Lung (tissue), 12 donors: ENCODE results near the gene DHX30. TPM values are rescaled to one million over a fixed set of nuclear protein-coding genes. Genes with fewer than 3 reads are reported as not detected.

Experiments
- ATAC-seq: fragments of 200-7000 bp; cut with Tn5 transposase; one replicate; pipeline ENCODE4 v1.9.1; 2020; ENCODE audit warnings: moderate number of reproducible peaks; ENCODE audit not compliant: insufficient read depth, low FRiP score
- DNase-seq, 3 donors: peaks; one replicate each; pipeline ENCODE4 v3.0.0-alpha.2; 2013 to 2017
- H3K27ac ChIP-seq, 2 donors: one replicate each; pipeline ENCODE4 v1.5.1; 2013; ENCODE audit warnings: mild to moderate bottlenecking in 2 of 2, moderate library complexity in 2 of 2, control low read depth in 1 of 2, inconsistent platforms in 1 of 2, low read depth in 1 of 2, low read length in 1 of 2
- H3K27me3 ChIP-seq, 3 donors: one replicate each; pipeline ENCODE4 v1.5.1; 2013; ENCODE audit warnings: low read length in 2 of 3; ENCODE audit not compliant: control insufficient read depth in 3 of 3, insufficient read depth in 3 of 3
- H3K36me3 ChIP-seq, 4 donors: one replicate each; pipeline ENCODE4 v1.5.1; 2013; ENCODE audit warnings: low read length in 4 of 4, mild to moderate bottlenecking in 1 of 4, moderate library complexity in 1 of 4; ENCODE audit not compliant: control insufficient read depth in 4 of 4, insufficient read depth in 4 of 4
- H3K4me1 ChIP-seq, 5 donors: one replicate each; pipeline ENCODE4 v1.5.1; 2013; ENCODE audit warnings: low read length in 5 of 5, mild to moderate bottlenecking in 2 of 5, moderate library complexity in 1 of 5; ENCODE audit not compliant: control insufficient read depth in 5 of 5, insufficient read depth in 5 of 5
- H3K4me3 ChIP-seq: one replicate; pipeline ENCODE4 v1.5.1; 2013; ENCODE audit warnings: mild to moderate bottlenecking, control low read depth, moderate library complexity
- H3K9ac ChIP-seq, 2 donors: one replicate each; pipeline ENCODE4 v1.5.1; 2013; ENCODE audit warnings: low read length in 2 of 2, control low read depth in 1 of 2; ENCODE audit not compliant: insufficient read depth in 1 of 2
- H3K9me3 ChIP-seq, 4 donors: one replicate each; pipeline ENCODE4 v1.5.1; 2013; ENCODE audit warnings: low read length in 3 of 4, mild to moderate bottlenecking in 1 of 4, moderate library complexity in 1 of 4; ENCODE audit not compliant: control insufficient read depth in 4 of 4, insufficient read depth in 3 of 4
- CTCF ChIP-seq: IDR thresholded peaks from 2 replicates; pipeline ENCODE4 v1.5.1; 2012; ENCODE audit warnings: mild to moderate bottlenecking; ENCODE audit errors: control extremely low read depth, extremely low read depth
- WGBS, 2 donors: extraction: QIAGEN DNeasy Blood & Tissue Kit; methylation state at CpG; one replicate each; pipeline ENCODE4 v1.1.7; 2013; 5-methylcytosine and 5-hydroxymethylcytosine counted together
- polyA plus RNA-seq, 2 donors: library from polyadenylated mRNA; stranded (reverse); fragments of 200-250 nt; gene quantifications; one replicate each; pipeline ENCODE4 v1.2.1, GENCODE V29; 2013
- total RNA-seq, 2 donors: library from RNA; depleted of rRNA in 1 of 2; stranded (reverse); fragments of >200 nt in 1 of 2; gene quantifications; one replicate each; pipeline ENCODE4 v1.2.1, GENCODE V29; 2014 to 2021
- donor health status: control.
- donor health status: control.
- donor health status: Bipolar disorder and iron deficiency.
- donor health status: healthy.
- donor health status: DM: yes; HTN: yes; CAD: no.

The DHX30 gene
- total and polyA plus RNA-seq, 4 donors, result 42.2 to 65.9 (median 53.8) TPM

- Histone ChIP-seq H3K4me1 (peaks cover 0 to 6% (median 0%) of the 10 kb centered on the region in 5 donors), H3K27ac (no peak overlapping the region), H3K36me3 (peaks cover 15 to 36% (median 16%) of the 10 kb centered on the region in 4 donors), H3K9ac (no peak overlapping the region), H3K27me3 (no peaks in the 10 kb centered on the region), H3K9me3 (no peaks in the 10 kb centered on the region), H3K4me3 (no peak overlapping the region)
- DNase-seq, result peak in 1 of 3 donors; percentile 4
- 72 to 91% methylated on average over 1 of the region's 1 CpG for WGBS, 2 donors
- TF ChIP-seq CTCF, result no peak
- ATAC-seq, result no peak
Observed at GRCh38 chr3:47874913-47875312, 72.0 kb downstream of the DHX30 start.

- Histone ChIP-seq H3K36me3 (peaks cover 0 to 19% (median 8%) of the 10 kb centered on the region in 4 donors), H3K27ac (no peak overlapping the region), H3K27me3 (no peaks in the 10 kb centered on the region), H3K9me3 (no peaks in the 10 kb centered on the region), H3K4me3 (no peak overlapping the region), H3K4me1 (peaks cover 0 to 6% (median 0%) of the 10 kb centered on the region in 5 donors), H3K9ac (no peak overlapping the region)
- no peak for ATAC-seq
- TF ChIP-seq CTCF, result no peak
- 68 to 70% methylated on average over 3 of the region's 3 CpGs for WGBS, 2 donors
- no peak for DNase-seq
Observed at GRCh38 chr3:47877290-47877689, 74.4 kb downstream of the DHX30 start.

GRCh38 chr3:47877719-47878118 lies 74.8 kb downstream of the DHX30 start:
- H3K27ac ChIP-seq, result no peak overlapping the region
- H3K27me3 ChIP-seq, result no peaks in the 10 kb centered on the region
- H3K9me3 ChIP-seq, result no peaks in the 10 kb centered on the region
- peaks cover 0 to 6% (median 0%) of the 10 kb centered on the region in 5 donors for H3K4me1 ChIP-seq
- TF ChIP-seq CTCF, result no peak
- H3K9ac ChIP-seq, result no peak overlapping the region
- no peak for DNase-seq
- no peak for ATAC-seq
- peaks cover 0 to 17% (median 7%) of the 10 kb centered on the region in 4 donors for H3K36me3 ChIP-seq
- H3K4me3 ChIP-seq, result no peak overlapping the region

GRCh38 chr3:47882338-47882737 lies 79.4 kb downstream of the DHX30 start:
- ATAC-seq (no peak), DNase-seq (no peak)
- Histone ChIP-seq H3K4me1 (peaks cover 0 to 6% (median 0%) of the 10 kb centered on the region in 5 donors), H3K27ac (no peak overlapping the region), H3K36me3 (peaks cover 0 to 11% (median 7%) of the 10 kb centered on the region in 4 donors), H3K9ac (no peak overlapping the region), H3K9me3 (no peaks in the 10 kb centered on the region), H3K4me3 (no peak overlapping the region), H3K27me3 (no peaks in the 10 kb centered on the region)
- 98% methylated on average over 2 of the region's 2 CpGs for WGBS, 2 donors
- TF ChIP-seq CTCF, result no peak
